ENCODE results near the gene WWTR1. TPM values are rescaled to one million over a fixed set of nuclear protein-coding genes. Genes with fewer than 3 reads are reported as not detected.

Gene WWTR1
- total RNA-seq, 1 donor, result 205 TPM

DNA sequence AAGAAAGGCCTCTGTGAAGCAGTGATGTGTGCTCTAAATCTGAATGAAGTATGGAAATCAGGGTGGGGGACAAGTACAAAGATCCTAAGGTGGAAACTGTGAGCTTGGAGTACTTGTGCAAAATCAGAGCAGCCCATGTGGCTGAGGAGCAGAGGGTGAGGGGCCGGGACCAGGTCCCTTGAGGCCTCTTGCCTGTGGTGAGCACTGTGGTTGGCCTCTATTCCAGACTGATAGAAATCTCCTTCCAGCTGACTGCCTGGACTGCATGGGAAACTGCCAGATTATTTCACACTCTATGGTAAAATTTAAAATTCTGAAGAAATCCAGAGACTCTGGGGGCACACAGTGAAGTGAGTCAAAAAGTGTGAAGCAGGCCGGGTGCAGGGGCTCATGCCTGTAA is 101.9 kb downstream of the WWTR1 start:
- DNase-seq (ENCODE audit: low read depth), result peak; percentile 84
- TF ChIP-seq, protein P1, sequence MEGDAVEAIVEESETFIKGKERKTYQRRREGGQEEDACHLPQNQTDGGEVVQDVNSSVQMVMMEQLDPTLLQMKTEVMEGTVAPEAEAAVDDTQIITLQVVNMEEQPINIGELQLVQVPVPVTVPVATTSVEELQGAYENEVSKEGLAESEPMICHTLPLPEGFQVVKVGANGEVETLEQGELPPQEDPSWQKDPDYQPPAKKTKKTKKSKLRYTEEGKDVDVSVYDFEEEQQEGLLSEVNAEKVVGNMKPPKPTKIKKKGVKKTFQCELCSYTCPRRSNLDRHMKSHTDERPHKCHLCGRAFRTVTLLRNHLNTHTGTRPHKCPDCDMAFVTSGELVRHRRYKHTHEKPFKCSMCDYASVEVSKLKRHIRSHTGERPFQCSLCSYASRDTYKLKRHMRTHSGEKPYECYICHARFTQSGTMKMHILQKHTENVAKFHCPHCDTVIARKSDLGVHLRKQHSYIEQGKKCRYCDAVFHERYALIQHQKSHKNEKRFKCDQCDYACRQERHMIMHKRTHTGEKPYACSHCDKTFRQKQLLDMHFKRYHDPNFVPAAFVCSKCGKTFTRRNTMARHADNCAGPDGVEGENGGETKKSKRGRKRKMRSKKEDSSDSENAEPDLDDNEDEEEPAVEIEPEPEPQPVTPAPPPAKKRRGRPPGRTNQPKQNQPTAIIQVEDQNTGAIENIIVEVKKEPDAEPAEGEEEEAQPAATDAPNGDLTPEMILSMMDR (IDR thresholded peaks at IDR 0.05; ENCODE audit: insufficient read depth, low read length), result no peak
- H3K4me3 ChIP-seq (ENCODE audit: low read depth, low read length), result no peak overlapping the region

GRCh38 chr3:149554826-149555225 is 103.0 kb downstream of the WWTR1 start:
- TF ChIP-seq, protein P1 (IDR thresholded peaks at IDR 0.05; ENCODE audit: insufficient read depth, low read length), result no peak
- H3K4me3 ChIP-seq (ENCODE audit: low read depth, low read length), result no peak overlapping the region
- peak; percentile 95 for DNase-seq (ENCODE audit: low read depth)

DNA sequence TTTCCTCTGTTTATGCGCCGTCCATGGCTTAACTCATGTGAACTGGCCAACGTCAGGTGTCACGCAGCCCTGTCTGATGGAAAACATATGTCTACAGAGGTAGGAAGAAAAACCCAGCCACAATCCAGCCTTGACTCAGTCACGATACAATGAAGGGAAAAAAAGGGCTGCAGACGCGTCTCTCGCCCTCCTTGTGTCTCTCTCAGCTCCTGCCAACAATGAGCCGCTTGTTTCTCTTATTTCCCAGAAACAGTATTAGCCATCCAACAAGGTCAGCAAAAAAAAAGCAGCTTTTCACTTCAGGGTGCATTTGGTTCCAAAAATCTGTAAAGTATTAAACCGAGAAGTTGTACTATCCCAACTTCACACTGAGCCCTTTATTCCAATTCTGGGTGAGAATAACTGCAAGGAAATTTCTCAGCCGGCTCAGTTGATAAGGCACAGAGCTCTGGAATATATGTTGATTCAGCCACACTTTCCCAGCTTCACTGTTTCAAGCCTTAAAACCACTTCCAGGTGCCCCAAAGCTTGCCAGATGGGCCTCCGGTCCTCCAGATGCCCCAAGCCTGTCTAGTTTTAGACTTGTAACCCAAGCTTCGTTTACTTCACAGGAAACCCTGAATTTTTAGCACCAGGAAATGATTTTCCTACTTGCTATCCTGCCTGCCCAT is 103.9 kb downstream of the WWTR1 start:
- peak; percentile 100 for DNase-seq (ENCODE audit: low read depth)
- no peak overlapping the region for H3K4me3 ChIP-seq (ENCODE audit: low read depth, low read length)
- TF ChIP-seq, protein P1 (IDR thresholded peaks at IDR 0.05; ENCODE audit: insufficient read depth, low read length), result no peak

- TF ChIP-seq, protein P1 (IDR thresholded peaks at IDR 0.05; ENCODE audit: insufficient read depth, low read length), result no peak
- H3K4me3 ChIP-seq (ENCODE audit: low read depth, low read length), result no peak overlapping the region
- no peak for DNase-seq (ENCODE audit: low read depth)
These were observed 105.1 kb downstream of the WWTR1 start for GRCh38 chr3:149552700-149553099.

- TF ChIP-seq, protein P1 (IDR thresholded peaks at IDR 0.05; ENCODE audit: insufficient read depth, low read length), result no peak
- no peak overlapping the region for H3K4me3 ChIP-seq (ENCODE audit: low read depth, low read length)
- no peak for DNase-seq (ENCODE audit: low read depth)
These were observed 106.3 kb downstream of the WWTR1 start for GRCh38 chr3:149551500-149551899.

DNA sequence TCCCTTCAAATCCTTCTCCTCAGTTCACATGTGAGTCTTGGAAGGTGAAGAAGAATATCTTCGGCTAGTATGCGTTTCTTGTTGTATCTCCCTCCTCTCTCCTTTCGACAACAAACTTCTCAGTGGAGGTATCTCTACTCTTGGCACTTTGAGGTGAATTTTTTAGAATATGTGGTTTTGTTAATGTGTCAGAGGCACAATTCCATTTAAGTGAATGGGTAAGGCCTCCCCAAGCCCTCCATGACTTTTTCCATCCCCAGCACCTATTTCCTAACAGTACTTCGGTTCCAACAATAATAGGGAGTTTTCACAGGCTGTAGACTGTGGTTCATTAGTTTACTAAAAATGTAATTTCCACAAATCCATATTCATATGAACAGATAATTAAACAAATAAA is 109.2 kb downstream of the WWTR1 start:
- TF ChIP-seq, protein P1 (IDR thresholded peaks at IDR 0.05; ENCODE audit: insufficient read depth, low read length), result no peak
- DNase-seq (ENCODE audit: low read depth), result peak; percentile 77
- no peak overlapping the region for H3K4me3 ChIP-seq (ENCODE audit: low read depth, low read length)
